HL-60 (cell line): Measurements from ENCODE around the gene S100A5.

Source experiments
- DNase-seq, 2 experiments: peaks; one replicate each; pipeline ENCODE4 v3.0.0-alpha.2; 2010 to 2020; ENCODE audit warnings: low read depth in 1 of 2, low spot score in 1 of 2
- H3K27ac ChIP-seq: fragments of 250-450 bp; sonication (Bioruptor Pico); replicated peaks from 2 replicates; pipeline ENCODE4 v1.5.1; 2020; ENCODE audit warnings: mild to moderate bottlenecking, moderate library complexity
- H3K27me3 ChIP-seq: fragments of 250-450 bp; sonication (Bioruptor Pico); 2 replicates; pipeline ENCODE4 v1.5.1; 2021; ENCODE audit warnings: mild to moderate bottlenecking, moderate library complexity; ENCODE audit not compliant: insufficient read depth, poor library complexity, severe bottlenecking
- H3K4me3 ChIP-seq: replicated peaks from 2 replicates; pipeline ENCODE4 v1.5.1; 2011; ENCODE audit warnings: mild to moderate bottlenecking, control low read depth, low read length; ENCODE audit not compliant: insufficient read depth
- CTCF ChIP-seq: IDR thresholded peaks from one replicate; pipeline ENCODE4 v1.5.1; 2011; ENCODE audit warnings: low read length, control low read depth, inconsistent platforms; ENCODE audit not compliant: insufficient read depth
- GABPA ChIP-seq: IDR thresholded peaks from 2 replicates; pipeline ENCODE4 v1.6.1; 2012; ENCODE audit warnings: low read depth
- POLR2AphosphoS5 ChIP-seq: IDR thresholded peaks from 2 replicates; pipeline ENCODE4 v1.6.1; 2012; ENCODE audit warnings: low read depth
- REST ChIP-seq: IDR thresholded peaks from 2 replicates; pipeline ENCODE4 v1.6.1; 2012; ENCODE audit warnings: low read depth; ENCODE audit not compliant: insufficient replicate concordance
- SPI1 ChIP-seq: IDR thresholded peaks from 2 replicates; pipeline ENCODE4 v1.6.1; 2012; ENCODE audit warnings: low read depth, mild to moderate bottlenecking, borderline replicate concordance

The S100A5 gene

GRCh38 chr1:153539395-153540093, 1.2 kb downstream of the S100A5 start:
- H3K27ac ChIP-seq: no peak overlapping the region; the same call in 1 of the 2 replicates
- no peak for DNase-seq
- TF ChIP-seq POLR2AphosphoS5: no peak
- no peak for TF ChIP-seq GABPA
- TF ChIP-seq REST: no peak
- no peak for TF ChIP-seq CTCF
- no peak for TF ChIP-seq SPI1
- no peaks in the 10 kb centered on the region for H3K27me3 ChIP-seq
- H3K4me3 ChIP-seq: no peak overlapping the region

GRCh38 chr1:153538315-153538821, 2.4 kb downstream of the S100A5 start:
- H3K27me3 ChIP-seq: no peaks in the 10 kb centered on the region
- H3K27ac ChIP-seq: no peak overlapping the region
- TF ChIP-seq REST: no peak
- no peak for TF ChIP-seq CTCF
- TF ChIP-seq SPI1: no peak
- TF ChIP-seq POLR2AphosphoS5: no peak
- no peak overlapping the region for H3K4me3 ChIP-seq
- no peak for DNase-seq

- H3K27ac ChIP-seq: no peak overlapping the region
- DNase-seq: no peak
- H3K27me3 ChIP-seq: no peaks in the 10 kb centered on the region
- TF ChIP-seq POLR2AphosphoS5: no peak
- no peak for TF ChIP-seq SPI1
- no peak for TF ChIP-seq REST
- no peak for TF ChIP-seq CTCF
- TF ChIP-seq GABPA: no peak
- H3K4me3 ChIP-seq: no peak overlapping the region
Measured at GRCh38 chr1:153537376-153537730, 3.4 kb downstream of the S100A5 start.
